Calu3 (cell line): ENCODE results near the gene STIM1. TPM values are rescaled to one million over a fixed set of nuclear protein-coding genes. Genes with fewer than 3 reads are reported as not detected.

ENCODE experiments used
- BruUV-seq: library from RNA; stranded (reverse); fragments of 400-500 nt; replicated peaks from 2 replicates; lab custom pipeline; 2021; lab: Mats Ljungman, UMichigan
- CTCF ChIA-PET: fragments of 300-600 bp; sonication (Branson Sonifier 250); formaldehyde crosslinking; loops from one replicate; lab custom pipeline; 2022; ENCODE audit warnings: antibody characterized with exemption; lab: Charles Lee
- DNase-seq: peaks from one replicate; pipeline ENCODE4 v3.0.0; 2022
- H3K27ac Mint-ChIP-seq: one replicate; pipeline ENCODE4 v1.8.0; 2022; ENCODE audit warnings: mixed read lengths; ENCODE audit not compliant: unreplicated experiment
- H3K27me3 Mint-ChIP-seq: one replicate; pipeline ENCODE4 v1.8.0; 2022; ENCODE audit warnings: mixed read lengths; ENCODE audit not compliant: unreplicated experiment
- H3K36me3 Mint-ChIP-seq: one replicate; pipeline ENCODE4 v1.8.0; 2022; ENCODE audit warnings: mild to moderate bottlenecking, moderate library complexity, mixed read lengths; ENCODE audit not compliant: insufficient read depth, unreplicated experiment
- H3K4me1 Mint-ChIP-seq: one replicate; pipeline ENCODE4 v1.8.0; 2022; ENCODE audit warnings: mild to moderate bottlenecking, low read depth, mixed read lengths; ENCODE audit not compliant: unreplicated experiment
- H3K4me3 Mint-ChIP-seq: one replicate; pipeline ENCODE4 v1.8.0; 2022; ENCODE audit warnings: mild to moderate bottlenecking, low read depth, moderate library complexity, mixed read lengths; ENCODE audit not compliant: unreplicated experiment
- H3K9me3 Mint-ChIP-seq: one replicate; pipeline ENCODE4 v1.8.0; 2022; ENCODE audit warnings: low read depth, mixed read lengths; ENCODE audit not compliant: unreplicated experiment
- CTCF ChIP-seq: fragments of 200-600 bp; IDR thresholded peaks from one replicate; pipeline ENCODE4 v1.8.0; 2022; ENCODE audit warnings: antibody characterized with exemption; ENCODE audit not compliant: unreplicated experiment
- intact Hi-C: fragments of 100-400 bp; cut with micrococcal nuclease; formaldehyde crosslinking; loops from one replicate; pipeline ENCODE4 v1.10.0; 2022; ENCODE audit not compliant: unreplicated experiment
- total RNA-seq: library from RNA; stranded (reverse); gene quantifications from 2 replicates; pipeline ENCODE4 v1.2.3, GENCODE V29; 2022

Gene STIM1
- total RNA-seq, 1 experiment from 2014 or later: 60.1 TPM

GRCh38 chr11:3957437-3957836, 102.0 kb downstream of the STIM1 start:
- Mint-ChIP-seq H3K27me3 (no peaks in the 10 kb centered on the region), H3K9me3 (peaks cover 5% of the 10 kb centered on the region), H3K4me1 (peaks cover 37% of the 10 kb centered on the region), H3K27ac (no peak overlapping the region), H3K4me3 (no peak overlapping the region), H3K36me3 (peaks cover 4% of the 10 kb centered on the region)
- no TSS peak for BruUV-seq
- CTCF ChIA-PET: interaction anchor here (0.7 kb wide), 1 partner anchor 102 kb away, joined by 7 read pairs; no protein-coding TSS in a partner anchor
- no peak for DNase-seq
- TF ChIP-seq CTCF: no peak
- intact Hi-C loops: loop anchor here (5.0 kb wide), 2 partner anchors 35 to 100 kb away; partner anchors contain the start of gene STIM1

- Mint-ChIP-seq H3K36me3 (peaks cover 4% of the 10 kb centered on the region), H3K27me3 (no peaks in the 10 kb centered on the region), H3K9me3 (peaks cover 5% of the 10 kb centered on the region), H3K27ac (no peak overlapping the region), H3K4me3 (no peak overlapping the region), H3K4me1 (peaks cover 37% of the 10 kb centered on the region)
- TF ChIP-seq CTCF: no peak
- no TSS peak for BruUV-seq
- CTCF ChIA-PET: interaction anchor here (0.6 to 1.0 kb wide), 3 partner anchors 53 to 115 kb away, joined by 3 read pairs; no protein-coding TSS in a partner anchor
- intact Hi-C loops: loop anchor here (5.0 kb wide), 2 partner anchors 36 to 101 kb away; partner anchors contain the start of gene STIM1
- no peak for DNase-seq
Measured at GRCh38 chr11:3958281-3958680, 102.8 kb downstream of the STIM1 start.

GRCh38 chr11:3959015-3959902, 103.8 kb downstream of the STIM1 start:
- H3K27me3 Mint-ChIP-seq: no peaks in the 10 kb centered on the region
- H3K4me1 Mint-ChIP-seq: peaks cover 28% of the 10 kb centered on the region
- peaks cover under 1% of the 10 kb centered on the region for H3K36me3 Mint-ChIP-seq
- H3K9me3 Mint-ChIP-seq: peaks cover 2% of the 10 kb centered on the region
- no peak overlapping the region for H3K27ac Mint-ChIP-seq
- no peak for TF ChIP-seq CTCF
- CTCF ChIA-PET: interaction anchor here (0.6 to 1.9 kb wide), 4 partner anchors 54 to 114 kb away, joined by 3 to 16 read pairs (median 3); partner anchors contain the start of gene STIM1
- no peak overlapping the region for H3K4me3 Mint-ChIP-seq
- DNase-seq: peak; percentile 5
- BruUV-seq: no TSS peak
- intact Hi-C loops: loop anchor here (5.0 kb wide), 2 partner anchors 37 to 102 kb away; partner anchors contain the start of gene STIM1

- no TSS peak for BruUV-seq
- no peak for TF ChIP-seq CTCF
- CTCF ChIA-PET: interaction anchor here (1.9 kb wide), 1 partner anchor 105 kb away, joined by 16 read pairs; the partner anchor contains the start of gene STIM1
- no peak overlapping the region for H3K27ac Mint-ChIP-seq
- peaks cover 22% of the 10 kb centered on the region for H3K4me1 Mint-ChIP-seq
- H3K36me3 Mint-ChIP-seq: no peaks in the 10 kb centered on the region
- no peaks in the 10 kb centered on the region for H3K9me3 Mint-ChIP-seq
- H3K4me3 Mint-ChIP-seq: no peak overlapping the region
- intact Hi-C loops: loop anchor here (5.0 kb wide), 2 partner anchors 38 to 103 kb away; partner anchors contain the start of gene STIM1
- no peaks in the 10 kb centered on the region for H3K27me3 Mint-ChIP-seq
- DNase-seq: no peak
Measured at GRCh38 chr11:3959903-3960265, 104.4 kb downstream of the STIM1 start.
